Stimulated activated CD4-positive, alpha-beta T cell treated with anti-CD3 and anti-CD28 coated beads, Interleukin-2, amount 100 ng/mL, for 24 hours (primary cell): ENCODE measurements around the gene GNAQ.
"Not testable (repeated sequence)": the region's sequence is repeated elsewhere in the genome, so short reads cannot be mapped to it uniquely, and the experiment has no call there.

Experiments used
- DNase-seq, 2 donors: peaks; one replicate each; pipeline ENCODE4 v3.0.0-alpha.2; 2020

The GNAQ gene

DNA sequence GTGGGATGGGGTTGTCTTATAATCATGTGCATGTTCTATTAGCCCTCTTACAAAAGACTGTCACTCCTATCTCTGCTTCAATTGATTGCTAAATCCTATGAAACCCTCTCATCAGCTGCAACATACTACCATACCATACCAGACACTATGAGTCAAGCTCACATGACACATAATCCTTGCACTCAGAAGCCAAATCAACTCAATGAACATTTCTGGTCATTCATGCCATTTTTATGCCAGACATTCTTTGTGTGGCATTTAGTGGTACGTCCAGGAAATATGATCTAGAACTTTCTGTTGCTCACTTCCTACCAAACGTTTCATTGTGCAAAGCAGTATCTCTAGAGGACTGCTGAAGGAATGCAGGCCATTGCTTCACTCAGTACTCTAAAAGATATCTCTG, 224.3 kb downstream of the GNAQ start:
- no peak for DNase-seq

DNA sequence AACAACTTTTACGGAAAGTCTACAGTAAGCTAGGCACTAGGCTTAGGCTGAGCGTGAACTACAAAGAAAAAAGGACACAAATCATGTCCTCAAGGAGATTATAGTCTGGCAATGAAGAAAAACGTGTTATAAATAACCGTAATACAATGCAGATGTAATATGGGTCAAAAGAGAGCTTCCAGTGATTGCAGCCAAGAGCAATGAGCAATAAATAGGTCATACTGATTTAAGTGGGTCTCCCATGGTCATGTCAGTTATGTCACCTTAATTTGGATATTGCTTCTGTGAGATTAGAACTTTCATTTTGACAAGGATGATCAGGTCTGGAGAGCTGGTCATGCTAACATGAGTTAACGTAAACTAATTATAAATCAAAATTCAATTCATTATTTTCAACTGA, 224.9 kb downstream of the GNAQ start:
- no peak for DNase-seq

DNA sequence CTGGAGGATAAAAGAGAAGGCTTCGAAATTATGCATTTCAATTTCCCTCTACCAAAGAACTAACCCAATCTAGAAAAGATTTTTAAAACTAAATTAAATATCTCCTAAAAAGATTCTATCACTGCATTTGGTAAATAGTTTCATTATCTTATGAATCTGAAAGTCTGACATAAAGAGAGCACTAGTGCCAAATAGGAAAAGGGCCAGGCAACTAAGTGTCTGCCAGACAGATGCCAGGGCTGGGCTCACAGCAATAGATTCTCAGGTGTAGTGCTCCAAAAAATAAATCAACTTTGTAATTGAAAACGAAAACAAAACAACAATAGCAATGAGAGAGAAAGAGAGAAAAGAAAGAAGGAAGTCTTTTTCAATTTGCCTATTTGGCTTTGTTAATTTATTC, 225.8 kb downstream of the GNAQ start:
- DNase-seq = no peak

DNA sequence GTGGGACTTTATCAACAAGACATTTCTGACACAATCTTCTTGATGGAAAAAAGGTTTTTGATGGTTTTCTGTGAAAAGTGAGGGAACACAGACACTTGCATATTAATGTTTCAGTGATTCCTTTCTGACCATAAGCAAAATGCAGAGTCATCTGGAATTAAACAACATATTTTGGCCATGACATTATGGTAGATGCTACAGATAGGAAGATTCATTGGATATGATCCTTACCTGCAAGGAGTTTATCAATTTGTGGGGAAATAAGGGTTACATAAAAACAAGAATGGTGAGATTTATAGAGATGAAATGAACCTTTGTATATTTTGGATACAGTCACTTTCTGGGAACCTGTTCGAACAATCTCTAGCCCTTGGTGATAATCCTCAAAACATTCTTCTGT, 228.2 kb downstream of the GNAQ start:
- no peak for DNase-seq

DNA sequence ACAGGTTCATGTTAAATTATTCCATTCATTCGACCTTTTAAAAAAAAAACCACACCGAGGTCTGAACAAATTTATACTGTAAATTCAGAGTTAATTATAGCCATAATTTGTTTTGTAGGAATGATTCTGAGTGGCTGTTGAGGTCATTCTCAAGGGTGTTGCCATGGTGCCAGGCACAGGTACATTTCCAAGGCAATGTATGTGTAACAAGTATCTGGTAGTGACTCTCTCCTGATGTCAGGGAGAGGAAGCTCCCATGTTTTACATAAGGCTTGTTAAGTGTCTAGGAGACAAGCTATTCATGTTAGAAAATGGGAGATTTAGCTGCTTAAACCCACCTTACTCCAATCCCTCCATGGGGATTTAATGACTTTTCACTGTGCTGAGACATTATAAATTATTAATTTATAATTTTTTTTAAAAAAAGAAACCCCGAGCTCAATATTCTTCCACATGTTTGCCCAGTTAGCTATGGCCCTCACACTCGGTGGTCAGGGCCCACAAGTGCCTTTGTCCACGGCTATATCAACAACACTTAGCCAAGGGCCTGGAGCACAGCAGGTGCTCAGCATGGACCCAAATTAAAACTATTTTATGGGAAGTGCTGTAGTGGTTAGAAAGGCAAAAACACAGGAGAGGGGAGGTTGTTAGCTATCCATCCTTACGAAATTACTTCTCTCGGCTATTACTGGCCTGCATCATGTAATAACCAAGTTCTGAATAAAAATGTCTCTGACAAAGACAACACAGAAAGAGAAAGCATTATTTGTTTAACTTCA, 228.9 kb downstream of the GNAQ start:
- no peak for DNase-seq

DNA sequence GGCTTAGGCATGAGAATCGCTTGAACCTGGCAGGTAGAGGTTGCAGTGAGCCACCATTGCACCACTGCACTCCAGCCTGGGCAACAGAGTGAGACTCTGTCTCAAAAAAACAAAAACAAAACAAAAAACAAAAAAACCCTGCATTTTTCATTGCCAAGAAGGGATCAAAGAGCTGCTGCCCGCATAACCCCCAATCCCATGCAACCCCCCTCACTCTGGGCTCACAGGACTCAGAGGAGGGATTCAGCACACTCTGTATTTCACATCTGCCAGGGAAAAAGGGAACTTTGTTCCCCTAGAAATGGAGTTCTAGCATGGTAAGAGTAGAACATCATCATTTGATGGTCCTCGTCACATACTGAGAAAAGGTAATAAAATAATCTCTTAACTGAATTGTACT, 229.5 kb downstream of the GNAQ start:
- DNase-seq = no peak

DNA sequence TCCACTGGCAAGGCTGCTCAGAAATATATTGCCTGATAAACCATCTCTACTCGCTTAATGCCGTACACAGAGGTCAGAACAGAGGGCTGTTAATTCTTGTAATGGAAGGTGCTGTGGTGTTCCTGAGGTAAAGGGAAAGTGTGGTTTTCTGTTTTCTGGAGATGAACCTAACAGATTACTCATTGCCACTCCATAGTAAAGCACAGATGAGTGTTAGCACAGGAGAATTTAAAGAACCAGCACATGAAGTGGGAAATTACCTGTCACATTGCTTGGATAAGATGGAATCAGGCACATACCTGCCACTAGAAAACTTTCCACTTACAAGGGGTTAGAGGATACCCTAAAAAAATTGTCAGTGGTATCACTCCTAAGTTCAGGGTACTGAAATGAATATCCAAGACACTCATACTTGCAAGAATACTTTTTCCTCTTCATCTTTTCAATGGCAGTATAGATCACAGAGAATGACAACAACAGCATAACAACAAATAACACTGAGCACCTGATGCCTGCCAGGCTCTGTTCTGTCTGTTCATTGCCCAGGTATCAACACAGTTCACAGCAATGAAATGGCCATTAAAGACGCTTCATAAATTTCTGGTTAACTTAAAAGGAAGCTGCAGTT, 230.6 kb downstream of the GNAQ start:
- no peak for DNase-seq

DNA sequence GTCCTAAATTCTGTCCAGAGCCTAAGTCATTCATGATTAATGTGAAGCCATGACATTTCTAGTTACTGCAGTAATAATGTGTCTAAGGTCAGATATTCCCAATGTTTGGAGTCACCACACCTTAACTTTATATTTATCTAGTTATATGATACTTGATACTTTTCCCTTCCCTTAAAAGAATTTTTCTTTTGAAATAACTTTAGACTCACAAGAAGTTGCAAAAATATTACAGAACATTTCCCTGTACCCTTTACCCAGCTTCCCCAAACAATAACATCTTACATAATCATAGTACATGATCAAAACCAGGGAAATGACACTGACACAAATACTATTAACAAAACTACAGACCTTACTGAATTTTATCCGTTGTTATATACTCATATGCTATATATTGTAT, 233.5 kb downstream of the GNAQ start:
- no peak for DNase-seq

DNA sequence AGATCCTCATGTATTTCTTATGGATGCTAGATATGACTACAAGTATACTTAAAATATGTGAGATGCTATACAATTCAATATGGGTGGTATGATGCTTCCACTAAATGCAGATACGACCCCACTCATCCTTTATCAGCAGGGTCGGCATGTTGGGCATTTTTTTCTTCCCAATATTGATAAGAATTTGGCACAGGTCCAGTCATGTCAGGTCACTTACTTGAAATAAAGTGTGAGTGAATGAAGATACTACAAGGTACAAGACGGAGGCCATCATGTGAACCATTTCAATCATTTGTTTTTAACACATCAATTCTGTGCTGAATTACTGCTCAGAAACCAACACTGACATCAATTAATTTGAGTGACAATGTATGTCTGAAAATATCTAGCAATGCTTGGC, 236.6 kb downstream of the GNAQ start:
- DNase-seq = no peak

DNA sequence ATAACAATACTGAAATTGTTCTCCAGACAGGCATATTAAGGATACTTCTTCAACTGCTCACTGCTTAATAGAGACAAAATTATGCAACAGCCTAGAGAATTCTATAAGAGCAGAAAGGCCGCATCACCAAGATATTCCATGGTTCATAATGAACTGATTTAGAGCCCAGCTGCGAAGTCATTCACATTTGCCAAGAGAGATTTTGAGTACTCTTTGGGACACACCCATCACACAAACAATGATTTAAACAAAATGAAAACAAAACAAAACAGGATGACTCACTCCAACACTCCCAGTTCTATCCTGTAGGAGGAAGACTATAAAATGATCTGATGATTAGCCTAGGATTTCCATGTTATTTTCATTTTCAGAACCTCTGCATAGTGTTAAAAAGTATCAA, 237.8 kb downstream of the GNAQ start:
- DNase-seq = no peak

DNA sequence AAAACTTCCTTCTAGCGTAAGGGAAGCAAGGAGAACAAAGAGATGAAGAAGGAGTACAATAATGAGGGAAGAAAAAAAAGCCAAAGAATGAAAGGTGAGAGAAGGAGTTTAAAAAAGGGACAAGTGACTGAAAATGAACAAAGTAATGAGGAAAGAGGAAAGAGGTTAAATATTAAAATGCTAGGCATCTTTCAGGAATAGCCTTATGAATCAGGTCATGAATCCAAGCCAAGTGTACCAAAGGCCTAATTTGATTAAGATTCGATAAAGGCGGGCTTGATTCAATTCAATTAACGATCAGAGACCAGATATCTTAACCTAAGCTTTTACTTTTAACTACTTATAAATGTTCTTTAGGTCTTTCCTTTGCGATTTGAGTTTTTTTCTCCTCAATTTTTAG, 241.7 kb downstream of the GNAQ start:
- DNase-seq = no peak

DNA sequence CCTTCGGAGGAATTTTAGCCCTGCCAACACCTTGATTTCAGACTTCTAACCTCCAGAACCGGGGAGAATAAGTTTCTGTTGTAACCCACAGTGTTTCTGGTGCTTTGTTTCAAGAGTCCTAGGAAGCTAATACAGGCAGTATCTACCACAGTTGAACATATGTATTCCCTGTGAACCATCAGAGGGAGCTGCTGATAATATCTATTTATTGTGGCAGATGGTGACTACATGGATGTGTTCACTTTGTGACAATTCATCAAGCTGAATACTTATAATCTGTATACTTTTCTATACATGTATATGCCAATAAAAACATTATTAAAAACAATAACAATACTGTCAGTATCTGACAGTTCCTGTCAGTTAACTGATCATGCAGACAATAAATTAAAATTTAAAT, 246.3 kb downstream of the GNAQ start:
- DNase-seq = no peak

DNA sequence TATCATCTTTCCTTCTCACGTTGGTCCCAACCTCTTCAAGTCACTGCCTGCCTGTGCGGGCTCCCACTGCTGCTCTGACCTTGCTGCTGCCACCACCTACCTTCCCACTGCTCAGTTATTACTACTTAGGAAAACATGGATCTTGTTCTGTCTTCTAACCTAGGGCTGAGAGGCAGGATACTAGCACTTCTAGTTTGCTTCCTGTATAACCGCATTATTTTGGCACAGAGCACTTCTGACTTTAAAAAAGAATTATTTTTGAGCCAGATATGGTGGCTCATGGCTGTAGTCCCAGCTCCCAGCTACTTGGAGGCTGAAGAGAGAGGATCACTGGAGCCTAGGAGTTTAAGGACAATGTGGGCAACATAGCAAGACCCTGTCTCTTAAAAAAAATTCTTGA, 248.1 kb downstream of the GNAQ start:
- DNase-seq = no peak

DNA sequence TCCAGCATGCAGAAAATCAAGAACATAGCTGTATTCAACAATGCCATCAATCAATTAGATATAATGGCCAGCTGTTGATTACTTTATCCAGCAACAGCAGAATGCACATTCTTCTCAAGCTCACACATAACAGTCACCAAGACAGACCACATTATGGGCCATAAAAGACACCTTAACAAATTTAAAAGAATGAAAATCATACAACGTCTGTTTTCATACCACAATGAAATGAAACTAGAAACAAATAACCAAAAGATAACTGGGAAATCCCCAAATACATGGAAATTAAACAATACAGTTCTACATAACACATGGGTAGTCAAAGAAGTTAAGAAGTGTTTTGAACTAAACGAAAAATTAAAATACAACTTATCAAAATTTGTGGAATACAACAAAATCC, 252.6 kb downstream of the GNAQ start:
- no peak for DNase-seq

DNA sequence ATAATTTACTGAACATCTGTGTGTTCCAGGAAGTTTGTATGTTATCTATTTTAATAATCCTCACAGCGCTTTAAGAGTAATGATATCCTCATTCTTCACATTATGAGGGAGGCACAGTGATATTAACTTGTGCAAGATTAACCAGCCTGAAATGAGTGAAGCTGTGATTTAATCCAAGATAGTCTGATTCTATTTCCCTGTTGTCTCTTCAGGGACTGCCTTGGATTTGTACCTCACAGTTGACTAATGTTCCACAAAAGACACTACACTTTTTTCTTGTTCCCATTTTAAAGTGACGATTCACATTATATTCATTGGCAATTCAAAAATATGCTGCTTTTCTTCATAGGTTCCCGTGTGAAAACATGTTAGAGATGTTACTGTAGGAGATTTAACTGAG, 258.2 kb downstream of the GNAQ start:
- no peak for DNase-seq

DNA sequence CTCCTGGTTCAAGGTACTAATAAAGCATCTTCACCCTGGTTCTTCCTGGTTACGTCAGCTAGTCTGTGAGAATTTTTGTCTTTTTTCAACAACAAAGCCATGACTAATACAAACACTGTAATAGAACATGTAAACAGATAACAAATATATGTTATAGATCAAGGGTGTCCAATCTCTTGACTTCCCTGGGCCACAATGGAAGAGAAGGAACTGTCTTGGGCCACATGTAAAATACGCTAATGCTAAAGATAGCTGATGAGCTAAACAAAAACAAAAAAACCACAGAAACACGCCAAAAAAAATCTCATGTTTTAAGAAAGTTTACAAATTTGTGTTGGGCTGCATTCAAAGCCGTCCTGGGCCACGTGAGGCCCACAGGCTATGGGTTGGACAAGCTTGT, 259.0 kb downstream of the GNAQ start:
- no peak for DNase-seq

DNA sequence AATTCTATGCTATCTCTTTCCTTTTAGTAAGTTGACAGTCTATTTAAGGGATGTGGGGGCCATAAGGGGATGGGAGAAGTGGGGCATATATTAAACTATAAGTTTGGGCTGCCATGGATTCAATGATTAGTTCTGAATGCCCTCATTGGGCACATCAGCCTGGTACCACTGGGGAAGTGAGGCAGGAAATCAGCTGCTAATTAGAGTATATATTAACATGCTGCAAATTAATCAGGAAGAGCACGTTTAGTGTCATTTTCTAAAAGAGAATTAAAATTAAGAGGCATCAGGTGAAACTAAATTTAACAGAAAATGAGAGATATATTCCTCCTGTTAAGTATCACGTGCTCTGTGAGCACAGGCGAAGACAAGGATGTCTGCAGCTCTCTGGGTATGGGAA, 260.4 kb downstream of the GNAQ start:
- no peak for DNase-seq

DNA sequence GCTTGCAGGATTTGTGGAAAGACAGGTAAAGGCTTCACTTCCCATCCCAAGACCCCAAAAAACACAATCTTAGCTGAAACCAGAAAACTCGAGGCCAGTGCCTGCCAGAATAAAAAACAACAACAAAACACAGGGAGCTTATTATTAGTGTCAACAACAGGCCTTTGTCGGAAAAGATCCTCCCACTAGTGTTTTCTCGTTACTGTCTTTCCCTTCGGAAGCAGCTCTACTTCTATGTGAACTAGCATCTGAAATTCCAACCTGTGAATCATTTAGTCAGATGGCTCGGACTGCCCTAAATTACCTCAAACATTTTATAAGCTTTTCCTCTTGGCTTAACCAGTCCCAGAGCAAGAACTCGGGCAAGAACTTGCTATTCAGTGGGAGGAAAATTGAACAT, 261.3 kb downstream of the GNAQ start:
- DNase-seq = no peak

DNA sequence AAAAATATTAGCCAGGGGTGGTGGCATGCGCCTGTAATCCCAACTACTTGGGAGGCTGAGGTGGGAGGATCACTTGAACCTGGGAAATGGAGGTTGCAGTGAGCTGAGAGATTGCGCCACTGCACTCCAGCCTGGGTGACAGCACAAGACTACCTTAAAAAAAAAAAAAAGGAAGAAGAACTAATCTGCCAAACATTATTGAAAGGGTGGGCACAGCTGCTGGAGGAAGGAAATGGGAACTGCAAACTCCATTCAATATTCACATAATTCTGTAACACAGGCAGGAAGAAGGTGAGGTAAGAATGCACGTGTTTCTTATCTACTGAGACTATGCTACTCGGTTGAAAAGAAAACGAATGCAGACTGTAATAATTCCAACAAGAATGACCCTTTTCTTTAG, 262.4 kb downstream of the GNAQ start:
- no peak for DNase-seq

DNA sequence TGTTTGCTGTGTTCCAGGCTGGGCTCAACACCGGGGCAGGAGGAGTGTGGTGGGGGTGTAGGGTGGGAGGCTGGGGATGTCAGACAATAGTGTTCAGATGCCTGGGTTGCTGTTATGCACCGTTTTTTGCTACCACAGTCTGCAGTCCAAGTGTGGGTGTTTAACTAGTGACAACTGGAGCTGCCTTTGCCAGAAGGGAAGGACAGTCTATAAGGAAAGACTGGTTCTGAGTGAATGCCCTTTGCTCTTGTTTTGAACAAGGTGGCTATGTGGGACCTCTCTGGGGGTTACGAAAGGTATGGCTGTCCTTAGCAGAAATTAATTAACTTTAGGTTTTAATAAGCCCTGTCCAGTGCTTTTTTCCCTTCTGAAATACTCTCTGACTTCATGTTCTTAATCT, 265.0 kb downstream of the GNAQ start:
- DNase-seq = no peak

DNA sequence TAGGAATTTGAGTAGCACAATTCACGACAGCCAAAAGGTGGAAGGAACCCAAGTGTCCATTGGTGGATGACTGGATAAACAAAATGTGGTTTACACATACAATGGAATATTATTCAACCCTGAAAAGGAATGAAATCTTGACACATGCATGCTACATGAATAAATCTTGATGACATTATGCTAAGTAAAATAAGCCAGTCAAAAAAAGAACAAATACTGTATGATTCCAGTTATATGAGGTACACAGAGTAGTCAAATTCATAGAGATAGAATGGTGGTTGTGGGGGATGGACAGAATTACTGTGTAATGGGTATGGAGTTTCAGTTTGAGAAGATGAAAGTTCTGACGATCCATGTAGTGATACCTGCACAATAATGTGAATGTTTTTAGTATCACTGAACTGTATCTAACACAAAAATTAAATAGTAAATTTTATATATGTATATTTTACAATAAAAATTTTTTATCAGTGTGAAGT, 265.8 kb downstream of the GNAQ start:
- DNase-seq = no peak

DNA sequence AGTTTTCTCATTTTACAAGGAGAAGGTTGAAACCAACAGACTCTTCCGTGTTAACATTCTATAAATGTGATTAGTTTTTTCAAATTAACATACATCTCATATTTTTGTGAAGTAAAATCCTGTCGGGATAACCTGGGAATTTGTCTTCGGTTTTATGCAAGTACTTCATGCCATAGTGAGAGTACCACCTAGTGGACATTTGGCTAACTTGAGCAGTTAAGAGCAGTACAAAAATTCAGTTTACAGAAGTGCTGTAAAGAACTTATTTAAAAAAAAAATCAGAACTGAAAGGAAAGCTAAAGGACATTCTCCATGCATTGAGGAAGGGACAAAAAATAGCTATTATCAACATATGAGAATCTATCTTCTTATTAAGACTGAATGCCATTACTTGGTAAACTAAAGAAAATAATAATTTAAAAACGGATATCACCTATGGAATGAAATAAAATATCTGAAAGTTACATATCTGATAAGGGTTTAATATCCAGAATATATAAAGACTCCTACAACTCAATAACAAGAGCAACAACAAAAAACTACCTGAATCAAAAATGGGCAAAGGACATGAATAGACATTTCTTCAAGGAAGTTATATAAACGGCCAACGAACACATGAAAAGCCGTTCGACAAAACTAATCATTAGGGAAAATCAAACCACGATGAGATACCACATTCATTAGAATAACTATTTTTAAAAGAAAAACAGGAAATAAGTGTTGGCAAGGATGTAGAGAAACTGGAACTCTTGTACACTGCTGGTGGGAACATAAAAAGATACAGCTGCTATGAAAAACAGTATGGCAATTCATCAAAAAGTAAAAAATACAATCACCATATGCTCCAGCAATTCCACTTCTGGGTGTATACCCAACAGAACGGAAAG, 266.5 kb downstream of the GNAQ start:
- no peak for DNase-seq

DNA sequence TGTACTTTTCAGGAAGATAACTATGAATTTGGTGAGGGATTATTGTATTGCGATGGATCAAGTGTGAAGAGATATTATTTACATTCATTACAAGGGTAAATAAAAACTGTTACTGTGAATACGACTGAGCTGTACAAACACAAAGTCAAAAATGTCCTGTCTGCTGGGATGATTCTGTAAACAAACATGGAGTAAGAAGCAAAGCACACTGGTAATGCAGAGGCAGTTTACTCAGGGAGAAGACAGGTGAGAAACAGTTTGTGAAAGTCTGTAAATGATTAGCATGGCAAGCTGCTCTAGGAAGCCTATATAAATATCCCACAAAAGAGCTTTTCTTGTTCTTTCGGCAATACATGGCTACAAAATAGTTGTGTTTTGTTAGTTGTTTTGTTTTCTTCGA, 268.0 kb downstream of the GNAQ start:
- no peak for DNase-seq

DNA sequence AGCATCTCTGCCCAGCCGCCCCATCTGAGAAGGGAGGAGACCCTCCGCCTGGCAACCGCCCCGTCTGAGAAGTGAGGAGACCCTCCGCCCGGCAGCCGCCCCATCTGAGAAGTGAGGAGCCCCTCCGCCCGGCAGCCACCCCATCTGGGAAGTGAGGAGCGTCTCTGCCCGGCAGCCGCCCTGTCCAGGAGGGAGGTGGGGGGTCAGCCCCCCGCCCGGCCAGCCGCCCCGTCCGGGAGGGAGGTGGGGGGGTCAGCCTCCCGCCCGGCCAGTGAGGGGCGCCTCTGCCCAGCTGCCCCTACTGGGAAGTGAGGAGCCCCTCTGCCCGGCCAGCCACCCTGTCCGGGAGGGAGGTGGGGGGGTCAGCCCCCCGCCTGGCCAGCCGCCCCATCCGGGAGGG, 270.7 kb downstream of the GNAQ start:
- DNase-seq = not testable (repeated sequence)
